DOHH2 (cell line): Measurements from ENCODE around the gene ANO6.

ENCODE experiments used
- H3F3A ChIP-seq: fragments of 200-600 bp; sonication (generic), shearing (Covaris generic); 2 replicates; pipeline ENCODE4 v1.6.0; 2016; ENCODE audit warnings: antibody characterized with exemption, mild to moderate bottlenecking; ENCODE audit not compliant: control insufficient read depth, insufficient read depth
- H3K27ac ChIP-seq: fragments of 200-600 bp; sonication (generic); 2 replicates; pipeline ENCODE4 v1.5.1; 2014; ENCODE audit warnings: low read depth, mild to moderate bottlenecking, low read length, moderate library complexity
- H3K27me3 ChIP-seq: fragments of 200-600 bp; sonication (generic); 2 replicates; pipeline ENCODE4 v1.6.1; 2014; ENCODE audit warnings: mild to moderate bottlenecking, low read length, mixed read lengths; ENCODE audit not compliant: control insufficient read depth
- H3K36me3 ChIP-seq: fragments of 200-600 bp; sonication (generic); 2 replicates; pipeline ENCODE4 v1.6.1; 2014; ENCODE audit warnings: mild to moderate bottlenecking, low read length, moderate library complexity, mixed read lengths; ENCODE audit not compliant: control insufficient read depth
- H3K4me1 ChIP-seq: fragments of 200-600 bp; sonication (generic); 2 replicates; pipeline ENCODE4 v1.6.1; 2014; ENCODE audit warnings: mild to moderate bottlenecking, low read length, mixed read lengths; ENCODE audit not compliant: control insufficient read depth
- H3K4me2 ChIP-seq: fragments of 200-600 bp; sonication (generic); 2 replicates; pipeline ENCODE4 v1.6.0; 2014; ENCODE audit warnings: mild to moderate bottlenecking, low read length, moderate library complexity
- H3K4me3 ChIP-seq: fragments of 200-600 bp; sonication (generic); 2 replicates; pipeline ENCODE4 v1.5.1; 2014; ENCODE audit warnings: mild to moderate bottlenecking, low read length, mixed read lengths
- H3K79me2 ChIP-seq: fragments of 200-600 bp; sonication (generic); 2 replicates; pipeline ENCODE4 v1.6.1; 2014; ENCODE audit warnings: mild to moderate bottlenecking, low read length, mixed read lengths; ENCODE audit not compliant: control insufficient read depth
- H3K9me2 ChIP-seq: fragments of 200-600 bp; sonication (generic); replicated peaks from 2 replicates; pipeline ENCODE4 v1.6.1; 2014; ENCODE audit warnings: mild to moderate bottlenecking, low read length, mixed read lengths; ENCODE audit not compliant: control insufficient read depth
- H3K9me3 ChIP-seq: fragments of 200-600 bp; sonication (generic); 2 replicates; pipeline ENCODE4 v1.6.1; 2014; ENCODE audit warnings: antibody characterized with exemption, low read length, mixed read lengths; ENCODE audit not compliant: control insufficient read depth, insufficient read depth
- H4K20me1 ChIP-seq: fragments of 200-600 bp; sonication (generic); 2 replicates; pipeline ENCODE4 v1.6.0; 2014; ENCODE audit warnings: low read depth, mild to moderate bottlenecking, antibody characterized with exemption, low read length, moderate library complexity; ENCODE audit not compliant: control insufficient read depth, insufficient read depth
- EZH2phosphoT487 ChIP-seq: fragments of 200-600 bp; sonication (generic); IDR thresholded peaks from 2 replicates; pipeline ENCODE4 v1.6.1; 2017; ENCODE audit warnings: borderline replicate concordance, mild to moderate bottlenecking, antibody characterized with exemption, low read length, moderate library complexity, mixed read lengths
- TF ChIP-seq, protein P1 (sequence below): fragments of 200-600 bp; sonication (generic); IDR thresholded peaks from one replicate; pipeline ENCODE4 v1.5.1; 2014; ENCODE audit warnings: antibody characterized with exemption, mild to moderate bottlenecking, low read depth, low read length; ENCODE audit not compliant: poor library complexity, severe bottlenecking

The ANO6 gene

DNA sequence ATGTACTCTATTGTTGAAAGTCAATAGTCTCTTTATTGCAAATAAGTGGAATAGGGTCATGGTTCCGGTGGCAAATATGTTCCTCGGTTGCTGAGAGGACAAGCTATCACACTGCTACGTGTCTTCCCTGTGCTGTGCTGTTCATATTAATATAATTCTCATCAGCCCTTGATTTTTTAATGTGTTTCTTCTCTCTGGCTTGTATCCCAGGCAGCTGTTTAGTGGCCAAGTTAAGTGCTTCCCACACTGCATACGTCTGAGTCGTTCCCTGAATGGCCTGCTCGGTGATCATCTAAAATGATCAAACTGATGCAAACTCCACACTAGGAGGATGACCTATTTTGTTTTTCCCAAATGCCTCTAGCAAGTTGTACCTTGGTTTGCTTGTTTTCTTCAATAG is 186.4 kb downstream of the ANO6 start:
- Histone ChIP-seq H3K4me3 (no peak overlapping the region), H4K20me1 (no peaks in the 10 kb centered on the region), H3K27me3 (no peaks in the 10 kb centered on the region), H3K9me3 (no peaks in the 10 kb centered on the region), H3F3A (no peaks in the 10 kb centered on the region), H3K4me2 (no peak overlapping the region), H3K9me2 (no peaks in the 10 kb centered on the region), H3K27ac (no peak overlapping the region), H3K79me2 (no peaks in the 10 kb centered on the region), H3K4me1 (peaks cover 12% of the 10 kb centered on the region), H3K36me3 (peaks cover 25% of the 10 kb centered on the region)
- TF ChIP-seq, protein P1, sequence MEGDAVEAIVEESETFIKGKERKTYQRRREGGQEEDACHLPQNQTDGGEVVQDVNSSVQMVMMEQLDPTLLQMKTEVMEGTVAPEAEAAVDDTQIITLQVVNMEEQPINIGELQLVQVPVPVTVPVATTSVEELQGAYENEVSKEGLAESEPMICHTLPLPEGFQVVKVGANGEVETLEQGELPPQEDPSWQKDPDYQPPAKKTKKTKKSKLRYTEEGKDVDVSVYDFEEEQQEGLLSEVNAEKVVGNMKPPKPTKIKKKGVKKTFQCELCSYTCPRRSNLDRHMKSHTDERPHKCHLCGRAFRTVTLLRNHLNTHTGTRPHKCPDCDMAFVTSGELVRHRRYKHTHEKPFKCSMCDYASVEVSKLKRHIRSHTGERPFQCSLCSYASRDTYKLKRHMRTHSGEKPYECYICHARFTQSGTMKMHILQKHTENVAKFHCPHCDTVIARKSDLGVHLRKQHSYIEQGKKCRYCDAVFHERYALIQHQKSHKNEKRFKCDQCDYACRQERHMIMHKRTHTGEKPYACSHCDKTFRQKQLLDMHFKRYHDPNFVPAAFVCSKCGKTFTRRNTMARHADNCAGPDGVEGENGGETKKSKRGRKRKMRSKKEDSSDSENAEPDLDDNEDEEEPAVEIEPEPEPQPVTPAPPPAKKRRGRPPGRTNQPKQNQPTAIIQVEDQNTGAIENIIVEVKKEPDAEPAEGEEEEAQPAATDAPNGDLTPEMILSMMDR: no peak
- no peak for TF ChIP-seq EZH2phosphoT487

DNA sequence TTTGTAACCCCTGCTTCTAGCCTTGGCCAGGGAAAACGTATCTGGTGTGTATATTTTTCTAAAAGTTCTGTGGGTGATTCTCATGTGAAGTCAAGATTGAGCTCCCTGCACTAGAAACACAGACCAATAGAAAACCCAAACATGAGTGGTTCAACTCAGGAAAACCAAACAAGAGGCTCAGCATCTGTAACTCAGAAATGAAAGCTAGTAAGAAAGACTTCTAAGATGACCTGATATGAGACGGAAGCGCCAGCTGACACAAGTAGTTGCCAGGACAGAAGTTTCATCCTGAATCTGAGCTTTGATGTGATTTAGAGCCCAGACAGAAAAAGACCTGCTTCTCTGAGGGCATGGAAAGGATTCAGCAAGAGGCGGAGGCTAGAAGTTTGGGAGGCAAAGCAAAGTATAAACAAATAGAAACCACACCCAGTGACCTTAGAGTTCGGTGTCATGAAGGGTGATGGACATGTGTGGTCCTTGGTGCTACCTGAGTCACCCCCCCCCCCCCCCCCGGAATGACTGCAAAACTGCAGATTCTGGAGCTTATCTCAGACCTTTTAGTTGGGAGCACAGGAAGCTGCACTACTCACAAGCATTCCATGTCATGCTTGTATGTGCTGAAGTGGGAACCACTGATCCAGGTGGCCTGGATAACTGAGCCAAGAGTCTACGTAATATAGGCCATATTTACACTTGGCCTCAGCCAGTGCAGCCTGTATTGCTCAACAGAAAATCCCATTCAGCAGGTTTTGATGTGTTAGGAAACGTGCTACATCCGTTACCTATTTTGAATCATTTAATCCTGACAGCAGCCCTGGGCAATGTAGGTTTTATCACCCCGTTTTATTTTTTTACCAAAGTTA is 191.3 kb downstream of the ANO6 start:
- Histone ChIP-seq H3K79me2 (no peaks in the 10 kb centered on the region), H3K36me3 (peaks cover 51% of the 10 kb centered on the region), H3K4me1 (peaks cover 61% of the 10 kb centered on the region), H3F3A (peaks cover 4% of the 10 kb centered on the region), H3K9me3 (no peaks in the 10 kb centered on the region), H3K4me2 (peak overlapping the region; percentile 15), H3K27me3 (no peaks in the 10 kb centered on the region), H3K4me3 (no peak overlapping the region), H3K9me2 (no peaks in the 10 kb centered on the region), H4K20me1 (no peaks in the 10 kb centered on the region), H3K27ac (peak overlapping the region; percentile 86)
- TF ChIP-seq, protein P1: no peak
- TF ChIP-seq EZH2phosphoT487: no peak

DNA sequence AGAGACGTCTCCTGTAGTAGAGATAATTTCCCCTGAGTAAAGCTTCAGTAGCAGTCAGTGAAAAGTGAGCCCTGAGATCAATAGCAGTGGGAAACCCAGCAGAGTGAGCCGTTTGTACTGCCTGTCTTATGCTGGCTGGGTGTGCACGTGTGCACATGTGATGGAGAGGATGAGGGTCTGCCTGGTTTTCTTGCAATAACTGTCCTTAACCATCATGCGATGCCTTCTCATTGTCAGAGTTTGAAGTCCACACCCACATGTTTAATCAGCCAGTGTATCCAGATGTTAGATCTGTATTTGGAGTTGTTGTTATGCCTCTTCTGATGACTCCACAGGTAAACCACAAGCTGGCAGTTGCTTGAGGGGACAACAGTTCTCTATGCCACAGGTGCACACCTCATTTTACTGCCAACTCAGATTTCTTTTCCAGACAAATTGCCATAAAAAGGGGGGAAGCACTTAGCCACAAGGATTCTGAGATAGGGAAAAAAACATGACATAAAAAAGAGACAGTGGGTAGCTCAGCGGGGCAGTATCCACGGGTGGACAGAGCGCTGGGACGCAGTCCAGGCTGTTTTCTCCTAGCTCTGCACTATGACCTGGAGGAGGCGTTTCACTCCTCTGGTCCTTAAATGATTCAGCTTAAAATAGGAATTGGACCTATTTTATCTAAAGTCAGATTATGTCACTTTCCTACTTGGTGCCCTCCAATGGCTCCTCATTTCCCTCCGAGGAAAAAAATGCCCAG is 192.3 kb downstream of the ANO6 start:
- TF ChIP-seq, protein P1: no peak
- TF ChIP-seq EZH2phosphoT487: no peak
- peaks cover 4% of the 10 kb centered on the region for H3F3A ChIP-seq
- H3K36me3 ChIP-seq: peaks cover 52% of the 10 kb centered on the region

More for the DNA sequence above, 192.3 kb downstream of the ANO6 start:
- H3K4me3 ChIP-seq: no peak overlapping the region; the same call in 1 of the 2 replicates
- H4K20me1 ChIP-seq: no peaks in the 10 kb centered on the region
- H3K4me2 ChIP-seq: peak overlapping the region; percentile 15
- H3K9me3 ChIP-seq: no peaks in the 10 kb centered on the region
- H3K27me3 ChIP-seq: no peaks in the 10 kb centered on the region
- peaks cover 65% of the 10 kb centered on the region for H3K4me1 ChIP-seq
- no peaks in the 10 kb centered on the region for H3K9me2 ChIP-seq
- H3K27ac ChIP-seq: peak overlapping the region; percentile 86
- H3K79me2 ChIP-seq: no peaks in the 10 kb centered on the region
